Endothelial cell of umbilical vein (primary cell): ENCODE data around the gene GPR107. TPM values are rescaled to one million over a fixed set of nuclear protein-coding genes. Genes with fewer than 3 reads are reported as not detected.
A peak's percentile ranks its signal among the peaks of the same experiment; 100 is the strongest.

Experiments used
- BruUV-seq: library from RNA; stranded (reverse); fragments of 400-500 nt; replicated peaks from 2 replicates; lab custom pipeline; 2021; lab: Mats Ljungman, UMichigan
- CTCF ChIA-PET: fragments of 300-600, 350-600 bp; sonication (Branson Sonifier 250); formaldehyde crosslinking; loops from one replicate; lab custom pipeline; 2021; ENCODE audit warnings: antibody characterized with exemption, inconsistent platforms; lab: Charles Lee
- POLR2A ChIA-PET: fragments of 300-600, 350-600 bp; sonication (Branson Sonifier 250); formaldehyde crosslinking; loops from one replicate; lab custom pipeline; 2021; ENCODE audit warnings: antibody characterized with exemption, inconsistent platforms; lab: Charles Lee
- DNase-seq: peaks from one replicate; pipeline ENCODE4 v3.0.0-alpha.2; 2011; ENCODE audit warnings: low read depth, low spot score
- FAIRE-seq: peaks from 2 replicates; lab custom pipeline; 2011; peaks lifted over from hg19 to GRCh38; lab: Jason Lieb, UNC
- H2AFZ ChIP-seq: 2 replicates; pipeline ENCODE4 v1.6.0; 2012; ENCODE audit warnings: low read depth, low read length, control low read depth, inconsistent platforms
- H3K27ac ChIP-seq: 2 replicates; pipeline ENCODE4 v1.5.1; 2011; ENCODE audit warnings: low read depth, mild to moderate bottlenecking, control low read depth, low read length, moderate library complexity; ENCODE audit not compliant: insufficient read depth
- H3K27me3 ChIP-seq, 2 experiments: 2 replicates each; pipeline versions ENCODE4 v1.6.0 to v1.6.1; 2011; ENCODE audit warnings: low read length in 2 of 2, mixed read lengths in 1 of 2; ENCODE audit not compliant: control insufficient read depth in 2 of 2, insufficient read depth in 2 of 2
- H3K36me3 ChIP-seq, 2 experiments: 2 replicates in 1 of 2; 3 replicates in 1 of 2; pipeline ENCODE4 v1.5.1; 2011; ENCODE audit warnings: low read length in 2 of 2, mild to moderate bottlenecking in 1 of 2, moderate library complexity in 1 of 2; ENCODE audit not compliant: control insufficient read depth in 2 of 2, insufficient read depth in 2 of 2; ENCODE audit errors: extremely low read depth in 1 of 2
- H3K4me1 ChIP-seq: 3 replicates; pipeline ENCODE4 v1.5.1; 2011; ENCODE audit warnings: mild to moderate bottlenecking, low read length; ENCODE audit not compliant: control insufficient read depth, insufficient read depth; ENCODE audit errors: extremely low read depth
- H3K4me2 ChIP-seq: 2 replicates; pipeline ENCODE4 v1.6.1; 2011; ENCODE audit warnings: low read length, control low read depth, mixed read lengths; ENCODE audit not compliant: insufficient read depth
- H3K4me3 ChIP-seq, 3 experiments: fragments of 200-600 bp in 1 of 3; sonication (generic), shearing (Covaris generic) in 1 of 3; replicated peaks in 1 of 3; 2 replicates each; pipeline ENCODE4 v1.5.1; 2011 to 2016; ENCODE audit warnings: control low read depth in 3 of 3, low read length in 3 of 3, mild to moderate bottlenecking in 2 of 3, inconsistent platforms in 1 of 3, low read depth in 1 of 3, moderate library complexity in 1 of 3; ENCODE audit not compliant: insufficient read depth in 1 of 3
- H3K79me2 ChIP-seq: 2 replicates; pipeline ENCODE4 v1.6.0; 2012; ENCODE audit warnings: low read length, inconsistent platforms; ENCODE audit not compliant: control insufficient read depth, insufficient read depth
- H3K9ac ChIP-seq: replicated peaks from 2 replicates; pipeline ENCODE3; 2011; ENCODE audit warnings: low read length, control low read depth; ENCODE audit not compliant: insufficient read depth; ENCODE audit errors: extremely low read depth
- H3K9me1 ChIP-seq: replicated peaks from 3 replicates; pipeline ENCODE4 v1.6.0; 2011; ENCODE audit warnings: mild to moderate bottlenecking, low read length; ENCODE audit not compliant: control insufficient read depth, insufficient read depth; ENCODE audit errors: extremely low read depth
- H3K9me3 ChIP-seq: replicated peaks from 2 replicates; pipeline ENCODE4 v1.5.1; 2012; ENCODE audit warnings: low read length, inconsistent platforms; ENCODE audit not compliant: control insufficient read depth, insufficient read depth
- H4K20me1 ChIP-seq: replicated peaks from 2 replicates; pipeline ENCODE3; 2011; ENCODE audit warnings: mild to moderate bottlenecking, low read length; ENCODE audit not compliant: control insufficient read depth, insufficient read depth; ENCODE audit errors: extremely low read depth
- EZH2 ChIP-seq: IDR thresholded peaks from 2 replicates; pipeline ENCODE4 v1.6.1; 2012; ENCODE audit warnings: borderline replicate concordance, low read depth, mild to moderate bottlenecking, moderate library complexity, low read length, inconsistent platforms; ENCODE audit not compliant: severe bottlenecking
- FOS ChIP-seq: IDR thresholded peaks from 2 replicates; pipeline ENCODE4 v1.6.1; 2011; ENCODE audit warnings: mild to moderate bottlenecking, low read length, moderate library complexity, borderline replicate concordance; ENCODE audit not compliant: insufficient read depth
- GATA2 ChIP-seq: IDR thresholded peaks from 2 replicates; pipeline ENCODE4 v1.7.0; 2011; ENCODE audit warnings: low read depth, mild to moderate bottlenecking, moderate library complexity, mixed read lengths, low read length; ENCODE audit not compliant: insufficient read length, insufficient read depth
- JUN ChIP-seq: IDR thresholded peaks from 2 replicates; pipeline ENCODE4 v1.6.1; 2011; ENCODE audit warnings: borderline replicate concordance, low read depth; ENCODE audit not compliant: insufficient read length, insufficient read depth
- MYC ChIP-seq: IDR thresholded peaks from one replicate; pipeline ENCODE4 v1.6.1; 2011; ENCODE audit warnings: mild to moderate bottlenecking, low read depth, low read length
- POLR2A ChIP-seq: IDR thresholded peaks from 2 replicates; pipeline ENCODE4 v1.6.1; 2012; ENCODE audit warnings: low read depth, mild to moderate bottlenecking, control low read depth, low read length
- POLR2AphosphoS5 ChIP-seq: IDR thresholded peaks from 2 replicates; pipeline ENCODE4 v1.6.1; 2012; ENCODE audit warnings: low read depth, mild to moderate bottlenecking, control low read depth, low read length, moderate library complexity; ENCODE audit not compliant: insufficient read depth
- dilution Hi-C: fragments of 300-500 bp; cut with MboI; formaldehyde crosslinking; loops from one replicate; pipeline ENCODE4 v1.15.0; 2019; ENCODE audit warnings: low sequenced_read_pairs; ENCODE audit not compliant: extremely low pct_ligation_motif_present
- intact Hi-C: fragments of 100-400 bp; cut with micrococcal nuclease; formaldehyde crosslinking; loops from one replicate; pipeline ENCODE4 v1.10.0; 2022
- polyA plus RNA-seq, 4 experiments: library from polyadenylated mRNA; depleted of rRNA in 3 of 4; stranded (reverse) in 3 of 4; unstranded in 1 of 4; fragments of >200 nt; gene quantifications; 2 replicates each; pipeline versions ENCODE4 v1.2.1 to v1.2.3, GENCODE V29; 2011 to 2012; ENCODE audit warnings: missing spikeins in 1 of 4
- total RNA-seq: library from RNA; stranded (reverse); gene quantifications from 2 replicates; pipeline ENCODE4 v1.2.3, GENCODE V29; 2021
- TF ChIP-seq, protein P1 (sequence below): IDR thresholded peaks from 2 replicates; pipeline ENCODE4 v1.6.1; 2011; ENCODE audit not compliant: insufficient read depth, insufficient read length
- TF ChIP-seq, protein P2 (sequence below), 2 donors: IDR thresholded peaks; 1 replicate in 1 of 2; 2 replicates in 1 of 2; pipeline ENCODE4 v1.5.1; 2011; ENCODE audit warnings: low read length in 2 of 2, mild to moderate bottlenecking in 2 of 2, moderate library complexity in 2 of 2, control low read depth in 1 of 2, inconsistent platforms in 1 of 2, low read depth in 1 of 2; ENCODE audit not compliant: insufficient read depth in 1 of 2; ENCODE audit errors: extremely low read depth in 1 of 2

GPR107 gene
- total and polyA plus RNA-seq, 2 donors (not counting 3 experiments of a cell fraction or from before 2014, with no cell fraction given): 27.2 to 38.9 TPM

DNA sequence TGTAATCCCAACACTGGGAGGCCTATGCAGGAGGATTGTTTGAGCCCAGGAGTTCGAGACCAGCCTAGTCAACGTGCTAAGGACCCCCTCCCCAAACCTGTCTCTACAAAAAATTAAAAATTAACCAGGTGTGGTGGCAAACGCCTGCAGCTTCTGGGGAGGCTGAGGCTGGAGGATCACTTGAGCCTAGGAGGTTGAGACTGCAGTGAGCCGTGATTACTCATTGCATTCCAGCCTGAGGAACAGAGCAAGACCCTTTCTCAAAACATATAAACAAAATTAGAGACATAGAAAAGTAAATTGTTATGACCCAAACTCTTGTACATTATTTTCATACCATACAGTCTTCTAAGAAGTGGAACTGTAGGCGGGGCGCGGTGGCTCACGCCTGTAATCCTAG, 1.1 kb downstream of the GPR107 start:
- H3K4me3 ChIP-seq: peak overlapping the region; percentile 73 to 98 (median 96)
- peak overlapping the region; percentile 94 for H3K27ac ChIP-seq
- no peaks in the 10 kb centered on the region for H3K9me3 ChIP-seq
- FAIRE-seq (no peak), DNase-seq (no peak)
- H3K36me3 ChIP-seq: no peaks in the 10 kb centered on the region
- no peaks in the 10 kb centered on the region for H4K20me1 ChIP-seq
- CTCF ChIA-PET: no interaction called here
- no peaks in the 10 kb centered on the region for H3K27me3 ChIP-seq
- H3K79me2 ChIP-seq: peaks cover 46% of the 10 kb centered on the region
- intact Hi-C loops: no loop called here
- H3K4me1 ChIP-seq: peaks cover 15% of the 10 kb centered on the region
- H3K9me1 ChIP-seq: no peaks in the 10 kb centered on the region
- peak overlapping the region; percentile 97 for H3K9ac ChIP-seq
- no peak for TF ChIP-seq EZH2
- no peak for TF ChIP-seq GATA2
- no peak for TF ChIP-seq JUN
- no peak for TF ChIP-seq POLR2AphosphoS5
- TF ChIP-seq, protein P1, sequence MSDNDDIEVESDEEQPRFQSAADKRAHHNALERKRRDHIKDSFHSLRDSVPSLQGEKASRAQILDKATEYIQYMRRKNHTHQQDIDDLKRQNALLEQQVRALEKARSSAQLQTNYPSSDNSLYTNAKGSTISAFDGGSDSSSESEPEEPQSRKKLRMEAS: no peak
- no peak for TF ChIP-seq MYC
- TF ChIP-seq POLR2A: no peak
- TF ChIP-seq, protein P2, sequence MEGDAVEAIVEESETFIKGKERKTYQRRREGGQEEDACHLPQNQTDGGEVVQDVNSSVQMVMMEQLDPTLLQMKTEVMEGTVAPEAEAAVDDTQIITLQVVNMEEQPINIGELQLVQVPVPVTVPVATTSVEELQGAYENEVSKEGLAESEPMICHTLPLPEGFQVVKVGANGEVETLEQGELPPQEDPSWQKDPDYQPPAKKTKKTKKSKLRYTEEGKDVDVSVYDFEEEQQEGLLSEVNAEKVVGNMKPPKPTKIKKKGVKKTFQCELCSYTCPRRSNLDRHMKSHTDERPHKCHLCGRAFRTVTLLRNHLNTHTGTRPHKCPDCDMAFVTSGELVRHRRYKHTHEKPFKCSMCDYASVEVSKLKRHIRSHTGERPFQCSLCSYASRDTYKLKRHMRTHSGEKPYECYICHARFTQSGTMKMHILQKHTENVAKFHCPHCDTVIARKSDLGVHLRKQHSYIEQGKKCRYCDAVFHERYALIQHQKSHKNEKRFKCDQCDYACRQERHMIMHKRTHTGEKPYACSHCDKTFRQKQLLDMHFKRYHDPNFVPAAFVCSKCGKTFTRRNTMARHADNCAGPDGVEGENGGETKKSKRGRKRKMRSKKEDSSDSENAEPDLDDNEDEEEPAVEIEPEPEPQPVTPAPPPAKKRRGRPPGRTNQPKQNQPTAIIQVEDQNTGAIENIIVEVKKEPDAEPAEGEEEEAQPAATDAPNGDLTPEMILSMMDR (IDR thresholded peaks at IDR 0.05; ENCODE audit: extremely low read depth in 1 of 2, insufficient read depth in 1 of 2, low read depth in 1 of 2, low read length in 2 of 2): no peak
- TF ChIP-seq FOS: no peak
- dilution Hi-C loops: no loop called here
- POLR2A ChIA-PET: no interaction called here
- peak overlapping the region; percentile 97 for H2AFZ ChIP-seq
- peak overlapping the region; percentile 100 for H3K4me2 ChIP-seq
- BruUV-seq: no TSS peak
